A673 (cell line): Measurements from ENCODE around the gene TSPYL6. TPM values are rescaled to one million over a fixed set of nuclear protein-coding genes. Genes with fewer than 3 reads are reported as not detected.

Source experiments
- BruUV-seq: library from RNA; stranded (reverse); fragments of 400-500 nt; replicated peaks from 2 replicates; lab custom pipeline; 2021; lab: Mats Ljungman, UMichigan
- CTCF ChIA-PET: fragments of 300-600 bp; sonication (Branson Sonifier 250); formaldehyde crosslinking; loops from one replicate; lab custom pipeline; 2022; ENCODE audit warnings: antibody characterized with exemption; lab: Charles Lee
- POLR2A ChIA-PET: fragments of 300-600 bp; sonication (Branson Sonifier 250); formaldehyde crosslinking; loops from one replicate; lab custom pipeline; 2022; ENCODE audit warnings: antibody characterized with exemption; ENCODE audit not compliant: low non-redundant PET; lab: Charles Lee
- DNase-seq: peaks from one replicate; pipeline ENCODE4 v3.0.0-alpha.2; 2015; ENCODE audit warnings: low spot score
- H3K27ac ChIP-seq: fragments of 200-600 bp; sonication (generic); 2 replicates; pipeline ENCODE4 v1.5.1; 2016; ENCODE audit warnings: mixed run types, low read depth, mild to moderate bottlenecking, mixed read lengths, antibody characterized with exemption, low read length; ENCODE audit not compliant: poor library complexity, severe bottlenecking
- H3K27me3 ChIP-seq: fragments of 200-600 bp; sonication (generic); replicated peaks from 2 replicates; pipeline ENCODE4 v1.6.1; 2017; ENCODE audit warnings: mixed run types, low read depth, mild to moderate bottlenecking, mixed read lengths, antibody characterized with exemption, low read length; ENCODE audit not compliant: insufficient read depth, poor library complexity
- H3K36me3 ChIP-seq: fragments of 200-600 bp; sonication (generic); 2 replicates; pipeline ENCODE4 v1.6.1; 2016; ENCODE audit warnings: mixed run types, mild to moderate bottlenecking, mixed read lengths, antibody characterized with exemption, low read length; ENCODE audit not compliant: insufficient read depth, poor library complexity, severe bottlenecking
- H3K4me1 ChIP-seq: fragments of 200-600 bp; sonication (generic); 2 replicates; pipeline ENCODE4 v1.6.1; 2017; ENCODE audit warnings: mixed run types, mild to moderate bottlenecking, mixed read lengths, antibody characterized with exemption, low read length; ENCODE audit not compliant: insufficient read depth, poor library complexity, severe bottlenecking
- H3K4me3 ChIP-seq: fragments of 200-600 bp; sonication (generic); 2 replicates; pipeline ENCODE4 v1.5.1; 2016; ENCODE audit warnings: low read depth, mixed run types, mild to moderate bottlenecking, mixed read lengths, low read length; ENCODE audit not compliant: poor library complexity, severe bottlenecking
- H3K9me3 ChIP-seq: fragments of 200-600 bp; sonication (generic); 2 replicates; pipeline ENCODE4 v1.6.1; 2016; ENCODE audit warnings: mixed run types, low read depth, mild to moderate bottlenecking, mixed read lengths, antibody characterized with exemption, low read length; ENCODE audit not compliant: poor library complexity, severe bottlenecking
- CTCF ChIP-seq: fragments of 300-800, 200-600 bp; sonication (generic); conservative IDR thresholded peaks from 2 replicates; pipeline ENCODE4 v1.5.1; 2017; ENCODE audit warnings: low read depth, mild to moderate bottlenecking, antibody characterized with exemption, low read length, moderate library complexity, mixed read lengths
- EZH2 ChIP-seq: fragments of 200-600 bp; sonication (generic); IDR thresholded peaks from 2 replicates; pipeline ENCODE4 v1.6.1; 2017; ENCODE audit warnings: borderline replicate concordance, low read depth, mild to moderate bottlenecking, mixed read lengths, antibody characterized with exemption, low read length; ENCODE audit not compliant: poor library complexity, severe bottlenecking
- intact Hi-C: fragments of 100-400 bp; cut with micrococcal nuclease; formaldehyde crosslinking; loops from one replicate; pipeline ENCODE4 v1.10.0; 2022; ENCODE audit not compliant: unreplicated experiment
- total RNA-seq: library from RNA; stranded (reverse); gene quantifications from 2 replicates; pipeline ENCODE4 v1.2.3, GENCODE V29; 2021

TSPYL6 gene
- total RNA-seq, 1 experiment from 2014 or later: not detected

GRCh38 chr2:54240515-54241469 lies 15.2 kb downstream of the TSPYL6 start:
- Histone ChIP-seq H3K4me3 (no peak overlapping the region), H3K36me3 (no peaks in the 10 kb centered on the region), H3K4me1 (no peaks in the 10 kb centered on the region), H3K27ac (no peak overlapping the region), H3K27me3 (no peaks in the 10 kb centered on the region), H3K9me3 (peaks cover 11% of the 10 kb centered on the region)
- BruUV-seq: no TSS peak
- no peak for TF ChIP-seq CTCF
- TF ChIP-seq EZH2: no peak
- DNase-seq: peak; percentile 27
- ChIA-PET POLR2A (no interaction called here), CTCF (no interaction called here)
- intact Hi-C loops: no loop called here

- H3K4me3 ChIP-seq: no peak overlapping the region
- peaks cover 11% of the 10 kb centered on the region for H3K9me3 ChIP-seq
- TF ChIP-seq EZH2 (no peak), CTCF (no peak)
- no TSS peak for BruUV-seq
- POLR2A ChIA-PET: no interaction called here
- H3K27ac ChIP-seq: no peak overlapping the region
- no peaks in the 10 kb centered on the region for H3K27me3 ChIP-seq
- H3K4me1 ChIP-seq: no peaks in the 10 kb centered on the region
- peak; percentile 29 for DNase-seq
- CTCF ChIA-PET: no interaction called here
- intact Hi-C loops: no loop called here
- no peaks in the 10 kb centered on the region for H3K36me3 ChIP-seq
Measured at GRCh38 chr2:54239427-54239826, 16.6 kb downstream of the TSPYL6 start.

- ChIA-PET CTCF (no interaction called here), POLR2A (no interaction called here)
- intact Hi-C loops: no loop called here
- Histone ChIP-seq H3K36me3 (no peaks in the 10 kb centered on the region), H3K4me1 (no peaks in the 10 kb centered on the region), H3K4me3 (no peak overlapping the region), H3K9me3 (peaks cover 11% of the 10 kb centered on the region), H3K27ac (no peak overlapping the region), H3K27me3 (no peaks in the 10 kb centered on the region)
- DNase-seq: no peak
- TF ChIP-seq EZH2 (no peak), CTCF (no peak)
- BruUV-seq: no TSS peak
Measured at GRCh38 chr2:54237428-54237827, 18.6 kb downstream of the TSPYL6 start.
